Urinary bladder (tissue), 4 donors: ENCODE data around the gene PTPRCAP. TPM values are rescaled to one million over a fixed set of nuclear protein-coding genes. Genes with fewer than 3 reads are reported as not detected.
A peak's percentile ranks its signal among the peaks of the same experiment; 100 is the strongest.

Experiments
- DNase-seq: peaks from one replicate; pipeline ENCODE4 v3.0.0-alpha.2; 2015; ENCODE audit errors: extremely low spot score
- H3K27ac ChIP-seq: one replicate; pipeline ENCODE4 v1.5.1; 2013; ENCODE audit warnings: low read depth, mild to moderate bottlenecking, moderate library complexity
- H3K36me3 ChIP-seq: one replicate; pipeline ENCODE4 v1.6.1; 2013; ENCODE audit warnings: mild to moderate bottlenecking, moderate library complexity; ENCODE audit not compliant: insufficient read depth
- H3K4me1 ChIP-seq: one replicate; pipeline ENCODE4 v1.6.1; 2013; ENCODE audit warnings: mild to moderate bottlenecking, moderate library complexity; ENCODE audit not compliant: insufficient read depth
- H3K4me3 ChIP-seq: one replicate; pipeline ENCODE4 v1.5.1; 2013; ENCODE audit warnings: low read depth, low read length
- WGBS: extraction: QIAGEN DNeasy Blood & Tissue Kit; methylation state at CpG from one replicate; pipeline ENCODE4 v1.1.7; 2013; 5-methylcytosine and 5-hydroxymethylcytosine counted together
- polyA plus RNA-seq: library from polyadenylated mRNA; stranded (reverse); fragments of 200-250 nt; gene quantifications from one replicate; pipeline ENCODE4 v1.2.3, GENCODE V29; 2013
- total RNA-seq: library from RNA; depleted of rRNA; stranded (reverse); fragments of >200 nt; gene quantifications from one replicate; pipeline ENCODE4 v1.2.3, GENCODE V29; 2014
- donor health status: healthy with polysubstance abuse.
- donor health status: healthy.

Gene PTPRCAP
- total and polyA plus RNA-seq, 2 donors: 1.2 to 5.2 TPM

- no peak overlapping the region for H3K4me3 ChIP-seq
- peaks cover 2% of the 10 kb centered on the region for H3K4me1 ChIP-seq
- DNase-seq: no peak
- WGBS: 93% methylated on average over 21 of the region's 21 CpGs
- no peak overlapping the region for H3K27ac ChIP-seq
- no peaks in the 10 kb centered on the region for H3K36me3 ChIP-seq
Measured at GRCh38 chr11:67419325-67420049, 18.0 kb downstream of the PTPRCAP start.

GRCh38 chr11:67418476-67419281, 18.8 kb downstream of the PTPRCAP start:
- Histone ChIP-seq H3K4me1 (peaks cover 2% of the 10 kb centered on the region), H3K4me3 (no peak overlapping the region), H3K27ac (no peak overlapping the region), H3K36me3 (no peaks in the 10 kb centered on the region)
- WGBS: 81% methylated on average over 26 of the region's 26 CpGs
- no peak for DNase-seq

GRCh38 chr11:67417425-67417824, 20.1 kb downstream of the PTPRCAP start:
- DNase-seq: no peak
- H3K27ac ChIP-seq: no peak overlapping the region
- peaks cover 2% of the 10 kb centered on the region for H3K4me1 ChIP-seq
- no peak overlapping the region for H3K4me3 ChIP-seq
- WGBS: 82% methylated on average over 12 of the region's 12 CpGs
- no peaks in the 10 kb centered on the region for H3K36me3 ChIP-seq

GRCh38 chr11:67416416-67417335, 20.8 kb downstream of the PTPRCAP start:
- Histone ChIP-seq H3K27ac (no peak overlapping the region), H3K36me3 (no peaks in the 10 kb centered on the region), H3K4me3 (no peak overlapping the region), H3K4me1 (peaks cover 2% of the 10 kb centered on the region)
- 69% methylated on average over 21 of the region's 21 CpGs for WGBS
- DNase-seq: no peak

- H3K4me3 ChIP-seq: peak within 1 kb of the TSS; percentile 22
- DNase-seq: no peak
- 6% methylated on average over 67 of the region's 67 CpGs for WGBS
- peaks cover 2% of the 10 kb centered on the region for H3K4me1 ChIP-seq
- no peaks in the 10 kb centered on the region for H3K36me3 ChIP-seq
- no peak within 1 kb of the TSS for H3K27ac ChIP-seq
Measured at GRCh38 chr11:67415501-67416304, 21.8 kb downstream of the PTPRCAP start, which contains the start of gene CARNS1. Gene CARNS1, plus strand, starts transcription at chr11:67415678. Its CDS starts 522 bp downstream, at chr11:67416200.

GRCh38 chr11:67413266-67413849, 24.1 kb downstream of the PTPRCAP start:
- no peak for DNase-seq
- no peak overlapping the region for H3K27ac ChIP-seq
- no peak overlapping the region for H3K4me3 ChIP-seq
- no peaks in the 10 kb centered on the region for H3K36me3 ChIP-seq
- WGBS: 63% methylated on average over 2 of the region's 2 CpGs
- H3K4me1 ChIP-seq: no peaks in the 10 kb centered on the region

GRCh38 chr11:67412495-67413179, 24.8 kb downstream of the PTPRCAP start:
- Histone ChIP-seq H3K4me1 (no peaks in the 10 kb centered on the region), H3K27ac (no peak overlapping the region), H3K4me3 (no peak overlapping the region), H3K36me3 (no peaks in the 10 kb centered on the region)
- DNase-seq: no peak
- WGBS: 71% methylated on average over 9 of the region's 9 CpGs

GRCh38 chr11:67411785-67412152, 25.7 kb downstream of the PTPRCAP start:
- WGBS: 65% methylated on average over 7 of the region's 7 CpGs
- Histone ChIP-seq H3K4me1 (no peaks in the 10 kb centered on the region), H3K36me3 (no peaks in the 10 kb centered on the region), H3K27ac (no peak overlapping the region), H3K4me3 (no peak overlapping the region)
- DNase-seq: no peak

- Histone ChIP-seq H3K4me3 (no peak overlapping the region), H3K36me3 (no peaks in the 10 kb centered on the region), H3K27ac (no peak overlapping the region), H3K4me1 (no peaks in the 10 kb centered on the region)
- 72% methylated on average over 17 of the region's 17 CpGs for WGBS
- DNase-seq: no peak
Measured at GRCh38 chr11:67410984-67411784, 26.3 kb downstream of the PTPRCAP start.

GRCh38 chr11:67410369-67410831, 27.1 kb downstream of the PTPRCAP start:
- H3K27ac ChIP-seq: no peak overlapping the region
- no peak overlapping the region for H3K4me3 ChIP-seq
- WGBS: 67% methylated on average over 15 of the region's 15 CpGs
- H3K4me1 ChIP-seq: no peaks in the 10 kb centered on the region
- no peaks in the 10 kb centered on the region for H3K36me3 ChIP-seq
- DNase-seq: no peak

GRCh38 chr11:67409781-67410368, 27.6 kb downstream of the PTPRCAP start:
- Histone ChIP-seq H3K27ac (no peak overlapping the region), H3K4me3 (no peak overlapping the region), H3K36me3 (no peaks in the 10 kb centered on the region), H3K4me1 (no peaks in the 10 kb centered on the region)
- no peak for DNase-seq
- 29% methylated on average over 13 of the region's 13 CpGs for WGBS
